ENCODE data around the gene DENND1C.
"Not testable (repeated sequence)": the region's sequence is repeated elsewhere in the genome, so short reads cannot be mapped to it uniquely, and the experiment has no call there.

DENND1C gene

DNA sequence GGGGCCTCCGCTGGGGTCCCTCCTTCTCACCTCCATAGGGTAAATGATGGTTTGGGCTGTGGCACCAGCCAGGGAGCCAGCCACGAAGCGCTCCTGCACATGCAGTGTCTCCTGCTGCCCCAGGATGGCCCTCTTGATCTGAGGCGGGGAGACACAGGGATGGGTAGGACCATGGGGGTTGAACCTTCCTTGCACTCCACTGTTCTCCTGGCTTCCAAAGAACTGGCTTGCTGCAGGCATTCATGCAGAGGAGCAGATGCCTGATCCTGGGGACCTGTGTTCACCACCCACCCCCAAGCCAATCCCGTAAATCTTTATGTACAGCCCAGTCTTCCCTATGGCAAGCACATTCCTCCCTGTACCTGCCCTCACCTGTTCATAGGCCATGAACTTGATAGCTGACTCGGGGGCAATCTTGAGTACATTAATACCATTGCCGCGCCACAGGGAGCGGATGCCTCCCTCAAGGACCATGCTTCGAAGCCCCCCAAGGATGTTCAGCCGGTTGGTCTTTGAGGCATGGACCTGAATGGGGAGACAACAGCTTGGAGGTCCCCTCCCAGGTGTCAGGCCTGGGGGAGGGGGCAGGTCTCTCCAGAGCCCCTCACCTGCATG lies 27.5 kb downstream of the DENND1C start:
- DNase-seq (ENCODE audit: low read depth), result no peak

DNA sequence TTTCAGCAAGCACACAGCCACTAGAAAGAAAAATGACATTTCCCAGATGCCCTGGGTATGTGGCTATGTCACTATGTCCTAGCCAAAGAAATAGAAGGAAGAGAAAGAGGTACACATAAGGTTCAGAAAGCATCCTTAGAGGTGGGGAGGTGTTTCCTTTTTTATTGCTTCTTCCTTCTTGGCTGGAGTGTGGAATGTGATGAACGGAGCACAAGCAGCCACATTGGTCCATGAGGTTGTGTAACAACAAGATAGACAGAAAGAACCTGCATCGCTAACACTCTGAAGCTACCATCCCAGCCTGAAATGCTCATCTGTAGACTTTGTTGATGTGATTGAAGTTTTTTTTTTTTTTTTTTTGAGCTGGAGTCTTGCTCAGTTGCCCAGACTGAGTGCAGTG lies 28.7 kb downstream of the DENND1C start:
- no peak for DNase-seq (ENCODE audit: low read depth)

GRCh38 chr19:6452223-6452614 lies 29.4 kb downstream of the DENND1C start:
- no peak for DNase-seq (ENCODE audit: low read depth)

DNA sequence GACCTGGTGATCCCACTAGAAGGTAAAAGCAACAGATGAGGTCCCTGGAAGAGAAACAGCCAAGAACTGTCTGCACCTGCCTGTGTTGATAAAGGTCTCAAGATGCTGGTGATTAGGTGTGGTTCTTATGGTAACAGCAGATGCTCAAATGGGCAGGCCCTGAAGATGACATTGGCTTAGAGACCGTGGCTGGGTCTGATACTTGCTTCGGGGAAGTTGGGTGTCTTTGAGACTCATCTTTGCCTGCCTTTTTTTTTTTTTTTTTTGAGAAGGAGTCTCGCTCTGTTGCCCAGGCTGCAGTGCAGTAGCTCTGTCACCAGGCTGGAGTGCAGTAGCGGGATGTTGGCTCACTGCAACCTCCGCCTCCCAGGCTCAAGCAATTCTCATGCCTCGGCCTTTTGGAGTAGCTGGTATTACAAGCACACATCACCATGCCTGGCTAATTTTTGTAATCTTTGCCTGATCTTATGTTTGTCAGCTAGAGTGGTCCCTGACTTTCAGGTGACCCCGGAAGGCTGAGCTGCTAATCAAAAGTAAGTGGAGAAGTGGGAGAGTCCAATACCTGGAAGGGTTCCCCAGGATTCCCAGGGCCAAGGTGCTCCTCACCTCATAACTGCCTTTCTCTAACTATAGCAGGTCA lies 29.9 kb downstream of the DENND1C start:
- no peak for DNase-seq (ENCODE audit: low read depth)

DNA sequence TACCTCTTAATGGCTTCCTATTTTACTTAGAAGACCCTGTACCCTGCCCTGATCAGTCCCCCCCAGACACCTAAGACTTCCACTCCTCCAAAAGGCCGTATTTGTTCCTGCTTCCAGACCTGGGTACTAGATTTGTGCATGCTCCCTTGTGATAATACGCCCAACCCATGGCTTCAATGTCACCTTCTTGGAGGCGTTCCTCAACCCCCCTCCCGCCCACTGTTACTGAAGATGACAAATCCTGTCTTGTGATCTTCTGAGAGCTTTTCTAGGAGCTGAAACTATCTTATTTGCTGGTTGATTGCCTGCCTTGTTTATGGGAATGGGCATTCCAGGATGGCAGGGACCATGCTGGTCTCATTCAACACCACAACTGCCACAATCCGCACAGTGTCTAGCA lies 31.4 kb downstream of the DENND1C start:
- DNase-seq (ENCODE audit: low read depth), result no peak

DNA sequence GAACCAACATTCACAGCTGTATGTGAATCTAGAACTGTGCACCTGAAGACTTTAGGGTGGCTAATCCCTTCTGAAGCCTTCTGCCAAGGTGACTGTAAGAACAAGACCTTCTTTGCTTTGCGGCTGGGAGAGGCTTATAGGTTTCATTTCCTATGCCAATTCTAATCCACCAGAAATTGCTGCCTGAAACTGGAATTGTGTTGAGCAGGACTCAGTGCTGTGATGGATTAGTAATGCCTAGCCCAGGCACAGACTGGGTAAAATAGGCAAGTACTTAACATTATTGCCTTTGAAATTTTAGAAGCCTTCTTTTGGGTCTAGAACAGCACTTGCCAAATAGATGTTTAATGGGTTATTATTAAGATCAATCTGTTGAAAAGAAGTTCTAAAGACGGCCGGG lies 33.5 kb downstream of the DENND1C start:
- no peak for DNase-seq (ENCODE audit: low read depth)

- DNase-seq (ENCODE audit: low read depth), result no peak
Measured at GRCh38 chr19:6446452-6446851, 35.1 kb downstream of the DENND1C start.

DNA sequence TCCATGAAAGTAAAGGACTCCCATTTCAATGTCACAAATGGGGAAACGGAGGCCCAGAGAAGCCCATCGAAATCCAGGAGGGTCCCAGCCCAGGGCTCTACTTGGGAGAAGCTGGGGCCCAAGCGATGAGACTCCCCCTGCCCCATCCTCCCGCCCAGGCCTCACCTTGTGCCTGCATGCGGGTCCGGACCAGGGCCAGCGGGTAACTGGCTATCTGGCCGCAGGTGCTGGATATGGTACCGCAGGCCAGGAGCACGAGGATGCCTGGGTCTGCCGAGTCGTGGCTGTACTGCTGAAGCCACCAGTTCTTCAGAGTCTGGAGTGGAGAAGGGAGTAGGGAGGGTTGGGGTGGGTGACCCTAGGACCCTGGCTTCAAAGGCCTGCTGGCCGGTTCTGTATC lies 37.6 kb downstream of the DENND1C start:
- no peak for DNase-seq (ENCODE audit: low read depth)

GRCh38 chr19:6442087-6442688 lies 39.4 kb downstream of the DENND1C start:
- DNase-seq (ENCODE audit: low read depth), result no peak

- no peak for DNase-seq (ENCODE audit: low read depth)
Measured at GRCh38 chr19:6440905-6441304, 40.7 kb downstream of the DENND1C start.

DNA sequence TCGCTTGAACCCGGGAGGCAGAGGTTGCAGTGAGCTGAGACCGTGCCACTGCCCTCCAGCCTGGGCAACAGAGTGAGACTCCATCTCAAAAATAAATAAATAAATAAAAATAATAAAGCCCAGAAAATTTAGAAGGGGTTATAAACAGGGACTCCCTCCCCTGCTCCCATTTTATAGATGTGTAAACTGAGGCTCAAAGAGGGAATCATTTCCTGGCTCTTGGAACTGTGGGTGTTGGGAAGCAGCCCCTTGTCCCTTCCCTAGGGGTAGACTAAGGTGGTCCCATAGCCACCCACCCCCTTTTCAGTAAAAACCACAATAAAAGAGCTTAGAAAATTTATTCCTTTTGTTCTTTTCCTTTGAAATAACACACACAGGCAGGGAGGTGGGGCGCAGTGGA lies 41.8 kb downstream of the DENND1C start:
- no peak for DNase-seq (ENCODE audit: low read depth)

- DNase-seq (ENCODE audit: low read depth), result no peak
Measured at GRCh38 chr19:6433663-6434062, 47.9 kb downstream of the DENND1C start, which contains the start of gene SLC25A41. TSS of gene SLC25A41 (minus strand) at chr19:6433763. CDS start at chr19:6433693, 70 bp downstream.

GRCh38 chr19:6433165-6433564 lies 48.4 kb downstream of the DENND1C start:
- DNase-seq (ENCODE audit: low read depth), result no peak

DNA sequence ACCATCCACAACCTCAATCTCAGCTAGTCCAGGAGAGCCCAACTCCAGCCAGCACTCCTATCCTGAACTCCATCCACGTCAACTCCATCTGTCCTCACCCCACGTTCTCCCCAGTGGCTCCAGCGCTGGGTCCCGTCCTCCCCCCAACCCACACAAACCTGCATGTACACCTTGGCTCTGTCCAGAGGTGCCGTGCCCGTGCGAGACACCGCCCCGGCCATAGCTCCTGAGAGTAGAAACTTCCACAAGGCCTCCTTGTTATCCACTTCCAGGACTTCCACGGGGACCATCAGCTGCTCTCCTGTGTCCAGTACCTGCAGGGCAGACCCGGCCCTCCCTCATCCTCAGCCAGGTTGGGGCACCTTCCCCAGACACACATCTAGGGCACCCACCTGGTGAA lies 49.7 kb downstream of the DENND1C start:
- no peak for DNase-seq (ENCODE audit: low read depth)

DNA sequence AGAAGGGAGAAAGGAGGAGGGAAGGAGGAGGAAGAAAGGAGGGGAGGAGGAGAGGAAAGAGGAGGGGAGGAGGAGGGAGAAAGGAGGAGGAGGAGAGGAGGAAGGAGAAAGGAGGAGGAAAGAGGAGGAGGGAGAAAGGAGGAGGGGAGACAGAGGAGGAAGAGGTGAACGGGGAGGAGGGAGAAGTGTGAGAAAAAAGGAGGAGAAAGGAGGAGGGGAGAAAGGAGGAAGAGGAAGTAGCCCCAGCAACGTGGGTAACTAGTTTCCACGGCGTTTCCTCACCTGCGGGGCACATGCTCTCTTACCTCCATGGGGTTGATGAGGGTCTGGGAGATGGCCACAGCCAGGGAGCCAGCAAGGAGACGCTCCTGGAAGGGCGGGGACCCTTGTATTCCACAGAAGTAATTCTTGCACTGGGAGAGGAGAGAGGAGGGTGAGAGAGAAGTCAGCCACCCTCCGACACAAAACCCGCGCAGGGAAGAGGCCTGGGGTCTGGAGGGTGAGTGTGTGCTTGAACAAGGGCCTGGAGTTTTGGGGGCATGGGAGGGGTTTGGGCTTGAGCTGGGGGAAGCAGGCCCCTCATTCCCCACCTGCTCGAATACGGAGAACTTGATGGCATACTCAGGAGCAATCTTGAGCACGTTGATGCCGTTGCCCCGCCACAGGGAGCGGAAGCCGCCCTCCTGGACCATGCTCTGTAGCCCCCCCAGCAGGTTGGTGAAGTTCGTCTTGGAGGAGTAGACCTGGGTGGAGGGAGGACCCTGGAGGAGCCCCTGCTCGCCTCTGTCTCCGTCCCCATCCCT lies 52.0 kb downstream of the DENND1C start:
- DNase-seq (ENCODE audit: low read depth), result no peak

DNA sequence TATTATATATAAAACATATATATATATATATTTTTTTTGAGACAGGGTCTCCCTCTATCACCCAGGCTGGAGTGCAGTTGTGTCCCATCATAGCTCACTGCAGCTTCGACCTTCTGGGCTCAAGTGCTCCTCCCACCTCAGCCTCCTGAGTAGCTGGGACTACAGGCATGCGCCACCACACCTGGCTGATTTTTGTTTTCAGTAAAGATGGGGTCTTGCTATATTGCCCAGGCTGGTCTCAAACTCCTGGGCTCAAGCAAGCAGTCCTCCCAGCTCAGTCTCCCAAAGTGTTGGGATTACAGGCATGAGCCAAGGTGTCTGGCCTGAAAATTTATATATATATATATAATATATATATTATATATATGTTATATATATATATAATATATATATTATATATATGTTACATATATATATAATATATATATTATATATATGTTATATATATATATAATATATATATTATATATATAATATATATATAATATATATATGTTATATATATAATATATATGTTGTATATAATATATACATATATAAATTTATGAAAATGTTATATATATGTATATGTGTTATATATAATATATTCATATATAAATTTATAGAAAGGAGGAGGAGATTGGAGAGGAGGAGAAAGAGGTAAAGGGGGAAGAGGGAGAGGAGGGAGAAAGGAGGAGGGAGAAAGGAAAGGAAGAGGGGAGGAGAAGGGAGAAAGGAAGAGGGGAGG lies 52.7 kb downstream of the DENND1C start:
- DNase-seq (ENCODE audit: low read depth), result not testable (repeated sequence)

DNA sequence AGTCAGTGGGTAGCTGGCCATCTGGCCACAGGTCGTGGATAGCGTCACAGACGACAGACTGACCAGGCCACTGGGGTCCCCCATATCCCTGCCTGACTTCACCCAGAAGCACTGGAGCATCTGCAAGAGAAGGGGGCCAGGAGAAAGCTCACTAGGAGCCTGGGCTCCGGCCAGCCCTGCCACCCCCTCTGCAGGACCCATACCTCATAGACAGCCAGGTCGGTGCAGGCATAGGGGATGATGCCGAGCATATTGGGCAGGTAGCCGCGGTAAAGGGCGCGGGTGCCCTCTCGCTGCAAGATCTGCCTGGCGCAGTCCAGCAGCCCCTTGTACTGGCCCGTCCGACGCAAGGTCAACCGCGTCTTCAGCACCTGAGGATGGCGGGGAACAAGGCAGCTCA lies 54.5 kb downstream of the DENND1C start:
- DNase-seq (ENCODE audit: low read depth), result no peak

- no peak for DNase-seq (ENCODE audit: low read depth)
Measured at GRCh38 chr19:6425732-6426620, 55.6 kb downstream of the DENND1C start.

GRCh38 chr19:6424939-6425731 lies 56.5 kb downstream of the DENND1C start:
- peak; percentile 100 for DNase-seq (ENCODE audit: low read depth)

Measured in non-pigmented ciliary epithelial cell (primary cell).